ENCODE data around the gene DNAI7. TPM values are rescaled to one million over a fixed set of nuclear protein-coding genes. Genes with fewer than 3 reads are reported as not detected.

DNAI7 gene
- total RNA-seq, 2 experiments from 2014 or later, result 0.36 TPM; not detected in 1

GRCh38 chr12:25069224-25069623, 125.7 kb downstream of the DNAI7 start:
- Mint-ChIP-seq H3K4me1 (ENCODE audit: low read depth) (peaks cover 22% of the 10 kb centered on the region), H3K4me3 (no peak overlapping the region), H3K36me3 (ENCODE audit: low read depth) (peaks cover 95% of the 10 kb centered on the region), H3K9me3 (no peaks in the 10 kb centered on the region), H3K27me3 (no peaks in the 10 kb centered on the region), H3K27ac (no peak overlapping the region)
- no peak for DNase-seq
- intact Hi-C loops (cut with DNase I, micrococcal nuclease), result no loop called here
- no peak for ATAC-seq (ENCODE audit: poor library complexity)
- no peak overlapping the region for H3K27ac ChIP-seq (ENCODE audit: low read depth in 1 of 2, low read length in 2 of 2)
- POLR2A ChIA-PET, result no interaction called here
- H3K4me3 ChIP-seq (ENCODE audit: low read length), result no peak overlapping the region
- no peaks in the 10 kb centered on the region for H3K27me3 ChIP-seq (ENCODE audit: control insufficient read depth in 1 of 2, insufficient read depth in 2 of 2, low read length in 2 of 2)
- peaks cover 65% of the 10 kb centered on the region for H3K36me3 ChIP-seq (ENCODE audit: insufficient read depth, low read length)
- no peaks in the 10 kb centered on the region for H3K4me1 ChIP-seq (ENCODE audit: insufficient read depth, low read length)
- TF ChIP-seq, protein P1, sequence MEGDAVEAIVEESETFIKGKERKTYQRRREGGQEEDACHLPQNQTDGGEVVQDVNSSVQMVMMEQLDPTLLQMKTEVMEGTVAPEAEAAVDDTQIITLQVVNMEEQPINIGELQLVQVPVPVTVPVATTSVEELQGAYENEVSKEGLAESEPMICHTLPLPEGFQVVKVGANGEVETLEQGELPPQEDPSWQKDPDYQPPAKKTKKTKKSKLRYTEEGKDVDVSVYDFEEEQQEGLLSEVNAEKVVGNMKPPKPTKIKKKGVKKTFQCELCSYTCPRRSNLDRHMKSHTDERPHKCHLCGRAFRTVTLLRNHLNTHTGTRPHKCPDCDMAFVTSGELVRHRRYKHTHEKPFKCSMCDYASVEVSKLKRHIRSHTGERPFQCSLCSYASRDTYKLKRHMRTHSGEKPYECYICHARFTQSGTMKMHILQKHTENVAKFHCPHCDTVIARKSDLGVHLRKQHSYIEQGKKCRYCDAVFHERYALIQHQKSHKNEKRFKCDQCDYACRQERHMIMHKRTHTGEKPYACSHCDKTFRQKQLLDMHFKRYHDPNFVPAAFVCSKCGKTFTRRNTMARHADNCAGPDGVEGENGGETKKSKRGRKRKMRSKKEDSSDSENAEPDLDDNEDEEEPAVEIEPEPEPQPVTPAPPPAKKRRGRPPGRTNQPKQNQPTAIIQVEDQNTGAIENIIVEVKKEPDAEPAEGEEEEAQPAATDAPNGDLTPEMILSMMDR (IDR thresholded peaks at IDR 0.05), result no peak
- no peaks in the 10 kb centered on the region for H3K9me3 ChIP-seq (ENCODE audit: control insufficient read depth in 1 of 2, insufficient read depth in 1 of 2, low read length in 2 of 2)
- CTCF ChIA-PET, result no interaction called here

- ATAC-seq (ENCODE audit: poor library complexity) (no peak), DNase-seq (no peak)
- Histone ChIP-seq H3K36me3 (ENCODE audit: insufficient read depth, low read length) (peaks cover 68% of the 10 kb centered on the region), H3K4me1 (ENCODE audit: insufficient read depth, low read length) (peaks cover 3% of the 10 kb centered on the region), H3K9me3 (ENCODE audit: control insufficient read depth in 1 of 2, insufficient read depth in 1 of 2, low read length in 2 of 2) (no peaks in the 10 kb centered on the region), H3K4me3 (ENCODE audit: low read length) (no peak overlapping the region), H3K27me3 (ENCODE audit: control insufficient read depth in 1 of 2, insufficient read depth in 2 of 2, low read length in 2 of 2) (no peaks in the 10 kb centered on the region), H3K27ac (ENCODE audit: low read depth in 1 of 2, low read length in 2 of 2) (no peak overlapping the region)
- peaks cover 38% of the 10 kb centered on the region for H3K4me1 Mint-ChIP-seq (ENCODE audit: low read depth)
- H3K27ac Mint-ChIP-seq, result no peak overlapping the region
- ChIA-PET POLR2A (interaction anchor here (5.8 kb wide), 1 partner anchor 13 kb away, joined by 46 read pairs; a partner anchor contains a TSS), CTCF (no interaction called here)
- intact Hi-C loops (cut with DNase I, micrococcal nuclease), result no loop called here
- peaks cover 86% of the 10 kb centered on the region for H3K36me3 Mint-ChIP-seq (ENCODE audit: low read depth)
- TF ChIP-seq, protein P1 (IDR thresholded peaks at IDR 0.05), result no peak
- no peaks in the 10 kb centered on the region for H3K27me3 Mint-ChIP-seq
- H3K4me3 Mint-ChIP-seq, result no peak overlapping the region
- no peaks in the 10 kb centered on the region for H3K9me3 Mint-ChIP-seq
Observed at GRCh38 chr12:25065035-25065434, 129.9 kb downstream of the DNAI7 start.

GRCh38 chr12:25063873-25064628, 130.9 kb downstream of the DNAI7 start:
- H3K4me1 Mint-ChIP-seq (ENCODE audit: low read depth), result peaks cover 42% of the 10 kb centered on the region
- Histone ChIP-seq H3K4me3 (ENCODE audit: low read length) (no peak overlapping the region), H3K27ac (ENCODE audit: low read depth in 1 of 2, low read length in 2 of 2) (no peak overlapping the region), H3K27me3 (ENCODE audit: control insufficient read depth in 1 of 2, insufficient read depth in 2 of 2, low read length in 2 of 2) (no peaks in the 10 kb centered on the region), H3K9me3 (ENCODE audit: control insufficient read depth in 1 of 2, insufficient read depth in 1 of 2, low read length in 2 of 2) (no peaks in the 10 kb centered on the region), H3K4me1 (ENCODE audit: insufficient read depth, low read length) (peaks cover 3% of the 10 kb centered on the region), H3K36me3 (ENCODE audit: insufficient read depth, low read length) (peaks cover 58% of the 10 kb centered on the region)
- no peak overlapping the region for H3K4me3 Mint-ChIP-seq
- ChIA-PET CTCF (no interaction called here), POLR2A (interaction anchor here (5.8 kb wide), 1 partner anchor 12 kb away, joined by 46 read pairs; a partner anchor contains a TSS)
- intact Hi-C loops (cut with DNase I, micrococcal nuclease), result no loop called here
- no peak for DNase-seq
- H3K27me3 Mint-ChIP-seq, result no peaks in the 10 kb centered on the region
- ATAC-seq (ENCODE audit: poor library complexity), result no peak
- TF ChIP-seq, protein P1 (IDR thresholded peaks at IDR 0.05), result no peak
- H3K36me3 Mint-ChIP-seq (ENCODE audit: low read depth), result peaks cover 78% of the 10 kb centered on the region
- no peak overlapping the region for H3K27ac Mint-ChIP-seq
- no peaks in the 10 kb centered on the region for H3K9me3 Mint-ChIP-seq
